ENCODE data around the gene BTBD9.

Gene BTBD9

DNA sequence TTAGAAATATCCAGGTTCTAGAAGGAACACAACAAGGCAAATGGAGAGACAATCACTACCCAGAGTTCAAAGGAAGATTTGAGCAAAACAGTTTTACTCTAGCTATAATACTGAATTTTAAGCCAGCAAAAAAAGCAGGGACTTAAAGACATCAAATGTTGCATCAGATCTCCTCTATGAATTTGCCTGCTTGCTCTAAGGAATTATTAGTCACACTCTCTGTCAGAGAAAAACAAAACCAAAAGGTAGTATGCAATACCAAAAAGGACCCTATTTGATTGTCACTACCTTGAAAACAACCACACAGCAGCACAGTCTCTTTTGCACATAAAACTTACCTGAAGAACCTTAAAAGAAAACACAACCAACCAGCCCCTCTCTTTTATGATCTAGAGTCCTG, 46.3 kb downstream of the BTBD9 start:
- no peak for DNase-seq

DNA sequence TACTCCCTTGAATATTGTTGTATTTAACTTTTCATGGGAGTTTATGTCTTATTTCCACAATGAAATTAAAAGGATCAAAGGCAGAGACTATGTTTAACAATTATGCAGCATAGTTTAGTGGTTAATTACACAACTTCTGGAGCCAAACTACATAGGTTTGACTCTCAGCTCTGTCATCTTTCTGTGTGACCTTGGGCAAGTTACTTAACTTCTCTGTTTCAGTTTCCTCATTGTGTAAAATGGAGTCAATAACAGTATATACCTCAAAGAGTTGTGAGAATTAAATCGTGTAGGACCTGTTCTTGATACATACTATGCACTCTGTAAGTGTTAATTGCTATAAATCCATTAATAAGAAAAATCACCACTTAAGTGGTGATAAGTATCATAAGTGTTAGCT, 48.3 kb downstream of the BTBD9 start:
- no peak for DNase-seq

DNA sequence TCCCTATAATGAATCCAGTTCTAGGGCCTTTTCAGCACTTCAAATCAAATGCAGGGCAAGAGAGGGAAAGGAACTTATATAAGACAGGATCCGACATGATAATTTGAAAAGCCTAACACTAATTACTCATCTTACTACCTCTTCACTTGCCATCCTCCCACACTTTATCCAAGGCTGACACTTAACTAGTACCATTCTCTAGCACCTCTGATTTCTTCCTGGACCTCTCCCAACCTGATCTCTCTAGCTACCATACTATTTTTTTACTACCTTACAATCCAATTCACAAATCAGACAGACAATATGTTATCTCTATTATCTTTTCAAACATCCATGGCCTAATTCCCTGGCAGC, 50.4 kb downstream of the BTBD9 start:
- no peak for DNase-seq

DNA sequence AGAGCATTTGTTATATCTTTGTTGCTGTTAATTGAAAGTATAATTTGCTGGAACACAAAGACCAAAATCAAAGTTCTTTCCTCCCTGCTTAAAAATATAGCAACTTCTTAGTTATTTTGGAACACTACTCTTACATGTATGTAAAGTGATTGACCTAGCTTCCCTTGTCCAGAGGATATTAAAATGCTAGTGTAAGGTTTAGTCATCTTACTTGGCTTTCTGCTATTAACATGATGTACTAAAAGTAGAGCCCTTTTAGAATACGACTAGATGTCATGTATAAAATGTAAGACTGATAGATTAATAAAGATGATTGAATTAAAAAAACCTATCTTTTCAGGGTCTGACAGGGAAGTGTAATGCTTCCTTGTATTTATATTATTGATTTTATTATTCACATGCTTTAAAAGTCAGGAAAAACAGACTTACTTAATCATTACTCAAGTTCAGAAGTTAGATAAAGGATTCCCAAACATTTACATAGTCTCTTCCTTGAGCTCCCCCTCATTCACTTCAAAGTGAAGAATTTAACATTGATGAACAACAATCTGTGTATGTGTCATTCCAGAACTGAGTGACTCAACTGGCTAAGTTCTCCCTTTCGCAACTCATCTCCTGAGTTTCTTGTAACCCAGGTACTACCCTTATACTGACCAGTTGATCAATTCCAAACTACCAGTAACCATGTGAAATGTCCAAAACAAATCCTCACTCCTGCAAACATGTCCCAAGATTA, 50.9 kb downstream of the BTBD9 start:
- DNase-seq = no peak

DNA sequence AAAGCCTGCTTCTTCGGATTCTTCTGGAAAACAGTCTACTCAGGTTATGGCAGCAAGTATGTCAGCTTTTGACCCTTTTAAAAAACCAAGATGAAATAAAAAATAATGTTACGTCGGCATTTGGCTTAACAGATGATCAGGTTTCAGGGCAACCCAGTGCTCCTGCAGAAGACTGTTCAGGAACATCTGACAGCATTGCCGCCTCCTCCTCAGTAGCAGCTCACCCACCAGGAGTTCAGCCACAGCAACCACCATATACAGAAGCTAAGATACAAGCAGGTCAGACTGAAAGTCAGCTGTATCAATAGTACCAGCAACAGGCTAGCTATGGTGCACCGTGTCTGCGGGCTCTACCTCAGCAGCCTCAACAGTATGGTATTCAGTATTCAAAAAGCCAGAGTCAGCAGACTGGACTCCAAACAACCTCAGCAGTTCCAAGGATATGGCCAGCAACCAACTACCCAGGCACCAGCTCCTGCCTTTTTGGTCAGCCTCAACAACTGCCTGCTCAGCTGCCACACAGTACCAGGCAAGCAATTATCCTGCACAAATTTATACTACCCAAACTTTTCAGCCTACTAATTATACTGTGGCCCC, 51.9 kb downstream of the BTBD9 start:
- no peak for DNase-seq

DNA sequence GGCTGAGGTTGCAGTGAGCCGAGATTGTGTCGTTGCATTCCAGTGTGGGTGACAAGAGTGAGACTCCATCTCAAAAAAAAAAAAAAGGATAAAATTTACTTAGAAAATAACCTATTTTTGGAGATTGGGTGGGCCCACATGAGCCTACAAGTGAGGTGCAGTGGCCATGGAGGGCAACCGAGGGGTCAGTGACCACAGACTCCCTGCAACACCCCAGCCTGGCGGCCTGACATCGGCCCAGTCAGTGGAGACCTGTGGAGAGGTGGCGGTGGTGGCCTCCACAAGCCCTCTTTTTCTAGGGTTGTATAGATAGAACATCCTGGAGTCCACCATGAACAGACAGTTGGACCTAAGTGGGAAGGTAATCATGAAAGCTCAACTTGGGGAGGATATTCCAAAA, 52.7 kb downstream of the BTBD9 start:
- DNase-seq = no peak

DNA sequence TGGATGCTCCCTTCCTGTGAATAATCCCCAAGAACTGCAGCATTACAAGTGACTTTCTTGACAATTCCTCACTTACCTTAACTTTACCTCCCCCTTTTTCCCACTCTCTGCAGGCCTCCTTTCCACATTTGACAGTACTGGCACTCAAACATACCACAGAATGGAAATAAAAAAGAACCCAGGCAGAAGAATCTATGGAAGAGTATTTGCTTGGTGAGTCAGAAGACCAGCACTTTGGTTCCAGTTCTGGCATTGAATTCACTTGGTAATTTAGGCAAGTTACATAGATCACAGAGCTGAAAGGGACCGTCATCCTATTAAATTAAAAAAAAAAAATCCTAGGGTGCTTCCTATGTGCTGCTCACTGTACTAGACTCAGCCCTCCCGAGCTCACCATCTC, 55.0 kb downstream of the BTBD9 start:
- DNase-seq = no peak

DNA sequence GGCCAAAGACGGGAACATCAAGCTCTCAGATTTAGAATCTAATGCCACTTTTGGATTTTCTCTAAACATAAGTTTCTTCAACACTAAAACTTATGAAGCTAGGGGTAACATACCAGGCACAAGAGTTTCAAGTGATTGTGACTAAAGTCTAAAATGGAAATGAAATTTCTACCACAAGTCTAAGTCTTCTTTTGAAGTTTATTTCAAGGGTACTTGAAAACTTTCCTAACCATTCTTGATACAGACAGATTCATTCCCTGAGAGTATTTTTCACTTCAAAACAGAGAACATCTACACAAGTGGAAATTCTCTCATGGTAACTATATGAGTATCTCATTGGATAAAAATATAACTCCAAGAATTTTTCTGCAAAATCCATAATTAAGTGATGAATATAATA, 56.2 kb downstream of the BTBD9 start:
- no peak for DNase-seq

DNA sequence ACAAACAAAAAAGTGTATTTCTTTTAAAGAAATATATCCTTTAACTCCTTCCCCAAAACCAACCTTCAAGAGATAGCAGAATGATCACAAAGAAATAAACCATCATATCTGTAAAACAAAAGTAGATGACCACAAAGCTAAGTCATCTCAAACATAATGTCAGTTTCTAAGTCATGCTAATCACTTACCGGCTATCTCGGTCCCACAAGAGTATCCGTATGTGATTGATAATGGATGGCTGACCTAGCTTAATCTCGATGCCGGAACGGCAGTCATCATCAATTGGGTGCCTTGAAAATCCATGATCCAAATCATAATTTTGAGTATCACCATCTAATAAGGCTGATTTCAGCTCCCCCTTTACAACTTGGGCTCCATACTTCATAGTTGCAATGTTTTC, 59.7 kb downstream of the BTBD9 start:
- DNase-seq = no peak

DNA sequence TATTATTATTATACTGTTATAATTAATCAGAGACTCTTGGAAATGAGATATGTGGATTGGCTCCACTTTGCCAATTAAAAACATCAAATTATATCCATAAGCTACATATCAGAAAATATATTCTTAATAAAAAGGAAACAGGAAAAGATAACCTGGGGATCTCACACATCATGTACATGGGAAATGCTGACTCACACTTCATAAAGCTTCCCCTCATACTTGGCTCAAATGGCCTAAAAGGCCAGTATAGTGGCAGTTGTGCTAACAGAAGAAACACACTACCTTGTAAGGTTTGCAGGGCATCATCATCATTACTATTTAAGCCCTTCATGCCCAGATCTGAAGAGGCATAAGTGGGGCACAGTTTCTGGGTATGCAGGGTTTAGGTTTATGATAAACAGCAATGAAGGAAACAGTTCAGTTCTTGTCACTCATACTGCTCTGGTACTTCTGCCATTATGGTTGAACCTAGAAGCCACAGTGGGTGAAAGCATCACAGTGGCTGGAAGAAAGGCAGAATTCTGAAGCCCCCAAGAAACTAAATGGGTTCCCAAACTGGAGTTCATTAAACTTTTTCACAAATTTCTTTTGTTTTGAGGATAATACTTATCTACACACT, 60.6 kb downstream of the BTBD9 start:
- no peak for DNase-seq

DNA sequence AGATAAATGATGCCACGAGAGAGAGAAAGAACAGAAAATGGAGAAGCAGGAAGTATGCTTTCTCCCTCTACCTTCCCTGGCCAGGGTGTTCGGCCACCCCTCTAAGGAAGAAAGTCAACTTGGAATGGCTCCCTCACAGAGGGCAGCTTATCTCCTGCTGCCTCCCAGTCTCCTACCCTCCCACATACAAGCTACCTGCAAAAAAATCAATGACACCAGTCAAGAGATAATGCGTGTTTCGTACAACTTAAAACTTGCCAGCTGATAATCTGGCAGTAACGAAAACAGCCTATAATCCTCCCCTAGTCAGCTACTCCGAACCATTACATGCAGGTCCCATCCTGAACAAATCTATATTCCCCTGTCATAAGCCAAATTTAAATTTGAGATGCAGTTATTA, 61.7 kb downstream of the BTBD9 start:
- no peak for DNase-seq

DNA sequence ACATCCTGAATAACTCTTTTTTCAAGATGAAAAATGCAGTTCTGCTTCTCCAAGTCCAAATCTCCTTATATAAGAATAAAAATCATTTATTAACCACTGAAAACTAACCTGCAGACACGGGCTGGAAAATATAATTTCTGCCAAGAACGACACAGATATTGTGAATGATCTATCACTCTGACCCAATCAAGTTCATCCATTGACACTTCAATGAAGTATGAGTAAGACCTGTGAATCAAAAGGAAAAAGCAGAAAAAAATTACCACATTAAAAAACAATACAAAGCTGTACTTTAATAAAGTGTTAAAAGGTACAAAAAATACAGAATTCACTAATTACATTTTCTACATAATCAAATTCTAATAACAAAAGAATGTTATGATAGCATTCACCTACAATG, 62.2 kb downstream of the BTBD9 start:
- no peak for DNase-seq

DNA sequence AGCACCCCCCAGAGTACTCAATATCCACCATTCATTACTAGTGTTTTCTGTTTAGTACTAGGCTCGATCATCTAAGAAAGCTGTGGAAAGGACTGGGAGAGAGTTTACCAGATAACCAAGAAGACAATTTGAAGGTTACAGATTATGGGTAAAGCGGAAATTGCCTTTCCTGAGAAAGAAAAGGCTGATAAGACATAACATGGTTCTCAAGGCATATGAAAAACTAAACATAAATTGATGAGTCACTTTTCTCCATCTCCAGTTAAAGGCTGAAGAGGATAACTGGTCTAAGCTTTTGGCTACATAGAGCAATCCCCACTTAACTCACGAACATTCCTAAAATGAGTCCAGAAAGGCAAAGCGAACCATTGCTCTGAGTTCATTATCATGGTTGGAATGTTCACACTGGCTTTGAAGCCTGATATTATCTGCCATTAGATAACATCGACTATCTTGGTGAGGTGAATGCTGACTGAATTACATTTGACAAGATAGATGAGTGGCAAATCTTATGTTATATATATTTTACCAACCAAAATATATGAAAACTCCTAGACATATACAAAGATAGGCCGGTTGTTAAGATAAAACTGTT, 65.8 kb downstream of the BTBD9 start:
- no peak for DNase-seq

DNA sequence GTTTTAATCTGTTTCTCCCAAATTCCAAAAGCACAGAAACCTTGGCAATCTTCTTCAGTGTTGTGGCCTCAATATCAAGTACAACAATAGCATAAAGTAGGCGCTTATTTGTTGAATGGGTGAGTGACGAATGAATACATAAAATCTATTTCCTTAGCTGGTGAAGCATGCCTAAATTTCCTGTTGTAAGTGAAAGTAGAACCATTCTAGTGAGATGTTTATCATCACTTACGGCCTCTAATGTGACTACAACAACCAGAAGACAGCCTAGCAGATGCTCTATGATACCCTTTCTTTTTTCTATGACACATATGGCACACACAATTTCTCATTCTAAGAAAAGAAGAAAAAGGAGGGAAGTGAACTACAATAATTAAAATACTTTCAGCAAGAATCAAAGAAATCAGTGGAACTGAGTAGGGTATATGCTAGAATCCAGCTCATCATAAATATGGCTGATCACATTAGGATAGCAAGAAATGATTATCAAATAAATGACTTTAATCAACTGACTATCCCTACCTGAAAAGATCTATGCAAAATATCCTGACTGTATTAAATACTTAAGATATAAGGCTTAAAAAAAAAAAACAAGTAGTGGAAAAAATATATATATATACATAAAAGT, 67.4 kb downstream of the BTBD9 start:
- DNase-seq = no peak

DNA sequence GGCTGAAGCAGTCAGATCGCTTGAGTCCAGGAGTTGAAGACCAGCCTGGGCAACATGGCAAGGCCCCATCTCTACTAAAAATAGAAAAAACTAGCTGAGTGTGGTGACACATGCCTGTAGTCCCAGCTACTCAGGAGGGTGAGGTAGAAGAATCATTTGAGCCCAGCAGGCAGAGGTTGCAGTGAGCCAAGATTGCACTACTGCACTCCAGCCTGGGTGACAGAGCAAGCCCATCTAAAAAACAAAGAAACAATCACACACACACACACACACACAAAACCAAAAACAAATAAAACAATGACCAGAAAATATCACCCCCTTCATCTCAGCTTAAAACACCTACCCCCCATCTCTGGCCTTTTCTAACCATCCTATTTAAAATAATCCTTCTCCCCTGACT, 68.0 kb downstream of the BTBD9 start:
- no peak for DNase-seq

DNA sequence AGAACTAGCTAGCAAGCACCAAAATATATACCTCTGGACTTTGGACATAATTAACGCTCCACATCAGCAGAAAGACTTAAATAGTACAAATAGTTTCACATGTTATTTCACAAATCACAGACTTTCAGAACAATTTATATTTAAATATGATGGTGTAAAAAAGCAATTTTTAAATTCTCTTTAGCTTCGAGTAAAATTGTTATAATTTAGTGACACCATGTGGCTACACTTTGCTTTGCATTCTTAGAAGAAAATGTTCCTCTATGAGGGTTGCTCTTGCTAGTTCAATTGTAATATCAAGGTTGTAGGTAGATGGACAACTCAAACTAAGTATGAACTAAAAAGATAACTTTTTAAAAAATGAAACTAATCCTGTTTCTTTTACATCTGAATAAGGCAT, 69.0 kb downstream of the BTBD9 start:
- DNase-seq = no peak

DNA sequence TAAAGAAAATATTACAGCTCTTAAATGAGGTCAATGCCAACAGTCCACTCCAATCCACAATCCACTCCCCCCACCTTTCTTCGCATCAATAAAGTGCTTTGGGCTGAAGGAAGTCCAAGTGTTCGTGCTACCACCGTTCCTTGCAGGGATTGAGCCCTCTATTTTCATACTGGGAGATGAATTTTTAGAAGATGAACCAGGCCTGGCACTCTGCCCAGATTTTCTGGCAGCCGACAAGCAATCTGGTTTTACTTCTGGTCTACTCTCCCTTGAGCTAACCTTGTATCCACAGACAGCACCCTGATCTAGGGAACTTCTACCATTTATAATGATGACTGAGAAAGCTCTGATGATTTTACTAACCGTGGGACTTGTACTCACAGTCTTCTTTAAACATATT, 72.3 kb downstream of the BTBD9 start:
- DNase-seq = peak; percentile 13

DNA sequence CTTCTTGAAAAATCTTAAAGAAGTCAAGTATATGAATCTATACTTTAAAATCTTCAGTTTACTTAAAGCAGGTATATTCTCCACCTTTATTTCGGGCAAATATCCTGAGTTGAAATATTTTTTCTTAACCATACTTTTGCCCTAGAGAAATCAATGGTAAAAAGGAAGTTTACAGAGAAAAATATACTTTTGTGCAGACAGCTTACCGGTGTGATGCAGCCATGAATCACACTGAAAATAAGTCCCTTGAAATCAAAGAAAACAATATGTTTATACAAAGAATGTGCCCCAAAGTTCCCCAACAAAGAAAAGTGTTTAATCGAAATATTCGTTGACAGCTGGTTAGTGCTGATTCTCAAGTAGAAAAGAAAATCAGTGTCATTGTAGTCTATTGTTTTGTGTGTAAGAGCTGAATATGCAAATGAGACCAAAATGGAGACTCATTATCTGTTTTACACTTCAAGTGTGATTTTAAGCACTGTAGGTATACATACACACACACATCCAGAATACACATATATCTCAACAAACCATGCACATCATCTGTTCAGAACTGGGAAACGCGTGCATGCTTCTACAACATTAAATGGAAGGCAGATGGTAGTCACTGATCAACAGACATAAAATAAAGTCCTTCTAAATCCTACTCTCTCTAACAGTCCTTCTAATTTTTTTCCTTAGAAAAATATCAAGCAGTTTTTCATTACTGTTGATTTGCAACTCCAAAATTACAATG, 73.3 kb downstream of the BTBD9 start:
- no peak for DNase-seq

DNA sequence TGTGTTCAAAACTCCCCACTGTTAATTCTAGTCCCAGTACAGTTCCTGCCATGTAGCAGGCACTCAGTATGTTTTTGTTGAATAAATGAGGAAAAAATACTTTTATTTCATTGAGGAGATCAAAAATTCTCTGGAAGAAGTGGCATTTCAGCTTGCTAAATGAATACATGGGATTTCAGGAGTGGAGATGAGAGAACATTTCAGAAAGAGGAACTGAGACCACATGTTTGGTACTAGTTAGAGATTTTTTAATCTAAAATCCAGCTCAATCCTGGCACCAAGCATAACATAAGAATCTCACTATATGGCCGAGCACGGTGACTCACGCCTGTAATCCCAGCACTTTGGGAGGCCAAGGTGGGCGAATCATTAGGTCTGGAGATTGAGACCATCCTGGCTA, 75.4 kb downstream of the BTBD9 start:
- DNase-seq = no peak

DNA sequence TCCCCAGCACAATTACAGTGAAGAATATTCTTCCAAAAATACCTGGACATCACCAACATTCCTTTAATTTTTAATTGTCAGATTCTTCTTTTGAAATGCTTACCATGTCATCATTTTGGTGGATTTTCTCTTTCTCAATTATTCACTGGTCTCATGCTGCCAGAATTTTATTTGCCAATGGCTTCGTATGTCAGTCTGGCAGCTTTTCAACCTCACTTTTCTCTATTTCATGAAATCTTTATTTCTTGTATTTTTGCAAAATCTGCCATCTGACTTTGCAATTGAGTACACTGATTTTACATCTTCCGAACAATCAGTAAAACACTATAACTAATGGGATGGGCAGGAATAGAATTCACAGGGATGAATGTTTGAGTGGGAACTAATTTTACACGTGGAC, 84.1 kb downstream of the BTBD9 start:
- no peak for DNase-seq

DNA sequence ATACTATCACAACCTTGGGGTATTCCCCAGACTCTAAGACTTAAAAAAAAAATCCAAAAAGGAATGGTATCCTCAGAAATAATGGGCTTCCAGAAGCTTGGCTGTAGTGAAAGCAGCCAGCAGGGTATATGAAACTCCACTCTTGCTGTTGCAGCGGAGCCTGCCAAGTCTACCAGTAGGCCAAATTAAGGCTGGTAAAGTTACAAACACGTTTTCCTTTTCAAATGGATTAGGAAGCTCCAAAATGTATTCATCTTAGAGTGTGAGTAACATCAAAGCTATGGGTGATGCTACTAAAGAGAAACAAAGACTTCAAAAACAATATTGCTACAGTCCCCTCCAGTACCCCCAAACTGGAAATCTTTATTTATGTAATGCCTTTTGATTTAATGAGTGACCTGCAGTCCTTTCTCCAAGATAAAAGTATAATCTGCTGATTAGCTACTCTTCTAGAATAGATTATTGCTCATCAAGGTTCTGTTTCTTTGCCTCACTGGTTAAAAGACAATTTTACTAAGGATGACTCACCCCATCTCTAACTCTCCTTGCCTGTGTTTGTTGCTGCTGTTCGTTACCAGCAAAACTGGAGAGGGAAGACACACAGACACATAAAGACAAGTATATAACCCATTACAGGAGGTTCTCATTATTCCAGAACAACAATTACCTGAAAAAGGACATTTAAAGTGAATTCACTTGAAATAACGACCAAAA, 84.9 kb downstream of the BTBD9 start:
- no peak for DNase-seq

DNA sequence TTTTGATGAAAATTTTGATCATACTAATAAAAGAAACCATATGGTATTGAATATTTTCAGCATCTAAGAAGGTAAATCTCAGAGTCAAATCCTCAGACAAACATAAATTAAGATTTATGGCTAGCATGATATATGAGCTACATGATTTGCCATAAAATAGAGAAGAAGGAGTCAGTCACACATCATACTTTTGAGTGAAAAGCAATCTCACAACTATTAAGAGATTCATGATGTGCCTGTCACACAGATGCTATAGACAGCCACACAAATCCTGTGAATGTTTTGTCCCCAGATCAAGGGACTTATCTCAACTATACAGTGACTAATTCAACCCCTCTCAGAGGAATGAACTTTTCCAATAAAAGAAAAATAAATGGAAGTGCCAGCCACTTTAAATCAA, 85.7 kb downstream of the BTBD9 start:
- DNase-seq = no peak

DNA sequence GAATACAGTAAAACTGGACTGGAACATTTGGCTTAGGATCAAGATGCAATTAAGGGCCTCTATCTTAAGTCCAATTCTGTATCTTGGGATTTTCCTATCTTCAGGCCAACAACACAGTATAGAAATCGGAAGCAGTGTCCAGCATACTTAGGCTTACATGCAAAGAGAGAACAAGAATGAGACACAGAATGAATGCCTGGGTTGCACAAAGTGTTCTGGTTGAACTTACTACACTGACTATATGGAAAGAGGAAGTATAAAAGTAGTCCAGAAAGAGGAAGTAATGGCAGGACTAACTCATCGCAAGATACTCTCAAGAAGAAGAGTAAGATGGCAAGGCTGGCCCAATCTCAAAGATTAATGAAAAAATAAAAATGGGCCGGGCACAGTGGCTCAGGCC, 87.6 kb downstream of the BTBD9 start:
- DNase-seq = no peak

All from NCI-H510A (cell line).